T47D (cell line): Measurements from ENCODE around the gene OCRL.

Experiments
- DNase-seq, 2 experiments: peaks; one replicate each; pipeline versions ENCODE4 v3.0.0 to v3.0.0-alpha.2; 2011 to 2012; ENCODE audit warnings: low read depth in 1 of 2, low spot score in 1 of 2
- JUND ChIP-seq: IDR thresholded peaks from 2 replicates; pipeline ENCODE4 v1.6.1; 2012; ENCODE audit warnings: low read depth
- in situ Hi-C: cut with HindIII; loops from 2 replicates; pipeline ENCODE4 v1.10.0; 2016; ENCODE audit warnings: low sequenced_read_pairs, low pct_unique_long_range_greater_than_20kb

OCRL gene

GRCh38 chrX:129634541-129634940 lies 94.5 kb downstream of the OCRL start:
- in situ Hi-C loops: no loop called here
- DNase-seq: no peak
- no peak for TF ChIP-seq JUND

- no peak for DNase-seq
- in situ Hi-C loops: no loop called here
- no peak for TF ChIP-seq JUND
Observed at GRCh38 chrX:129636175-129636681, 96.2 kb downstream of the OCRL start.

- in situ Hi-C loops: no loop called here
- DNase-seq: peak; percentile 13 to 60
- no peak for TF ChIP-seq JUND
Observed at GRCh38 chrX:129637217-129638109, 97.4 kb downstream of the OCRL start.

- TF ChIP-seq JUND: no peak
- in situ Hi-C loops: no loop called here
- DNase-seq: no peak
Observed at GRCh38 chrX:129638917-129639316, 98.9 kb downstream of the OCRL start.

GRCh38 chrX:129640737-129641136 lies 100.7 kb downstream of the OCRL start:
- TF ChIP-seq JUND: no peak
- DNase-seq: no peak
- in situ Hi-C loops: no loop called here

GRCh38 chrX:129641469-129641868 lies 101.4 kb downstream of the OCRL start:
- in situ Hi-C loops: no loop called here
- no peak for DNase-seq
- no peak for TF ChIP-seq JUND

DNA sequence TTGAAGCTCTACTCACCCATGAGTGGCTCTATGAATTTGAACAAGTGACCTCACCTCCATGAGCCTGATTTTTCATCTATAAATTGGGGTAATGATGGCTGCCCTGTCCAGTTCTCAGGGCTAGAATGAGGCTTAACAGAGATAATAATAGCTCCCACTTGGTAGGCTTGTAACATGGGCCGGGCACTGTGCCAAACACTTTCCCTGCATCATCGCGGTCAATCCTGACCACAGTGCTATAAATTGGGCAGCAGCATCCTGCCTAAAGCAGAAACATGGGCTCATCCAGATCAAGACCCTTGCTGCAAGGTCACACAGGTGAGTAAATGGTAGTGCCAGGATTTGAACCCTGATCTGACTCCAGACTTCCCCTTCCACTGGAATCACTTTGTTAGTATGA lies 101.9 kb downstream of the OCRL start:
- no peak for TF ChIP-seq JUND
- in situ Hi-C loops: no loop called here
- DNase-seq: no peak
